Mesendoderm (in vitro differentiated cells): ENCODE results near the gene NCKAP1.

Experiments
- DNase-seq: peaks from one replicate; pipeline ENCODE4 v3.0.0; 2013
- H2AK5ac ChIP-seq: 2 replicates; pipeline ENCODE4 v1.6.1; 2013; ENCODE audit warnings: low read length, inconsistent platforms
- H2BK120ac ChIP-seq: 2 replicates; pipeline ENCODE4 v1.6.1; 2013; ENCODE audit warnings: low read depth, mild to moderate bottlenecking, low read length, moderate library complexity, mixed read lengths
- H2BK15ac ChIP-seq: replicated peaks from 2 replicates; pipeline ENCODE4 v1.6.1; 2013; ENCODE audit warnings: low read depth, mild to moderate bottlenecking, moderate library complexity
- H2BK5ac ChIP-seq: 2 replicates; pipeline ENCODE4 v1.6.1; 2013; ENCODE audit warnings: low read length, inconsistent platforms
- H3K18ac ChIP-seq: 2 replicates; pipeline ENCODE4 v1.6.1; 2013; ENCODE audit warnings: mild to moderate bottlenecking, low read length, mixed read lengths
- H3K23ac ChIP-seq: one replicate; pipeline ENCODE4 v1.6.1; 2013; ENCODE audit warnings: low read length
- H3K27ac ChIP-seq: 2 replicates; pipeline ENCODE4 v1.5.1; 2013; ENCODE audit warnings: low read depth, mild to moderate bottlenecking, inconsistent platforms, low read length, moderate library complexity
- H3K27me3 ChIP-seq: 2 replicates; pipeline ENCODE4 v1.6.1; 2013; ENCODE audit warnings: low read length, control low read depth, mild to moderate bottlenecking, inconsistent platforms; ENCODE audit not compliant: insufficient read depth, poor library complexity
- H3K36me3 ChIP-seq: 2 replicates; pipeline ENCODE4 v1.6.1; 2013; ENCODE audit warnings: low read length, inconsistent platforms; ENCODE audit not compliant: control insufficient read depth, insufficient read depth
- H3K4ac ChIP-seq: one replicate; pipeline ENCODE4 v1.6.1; 2013; ENCODE audit warnings: low read depth, mild to moderate bottlenecking, low read length, moderate library complexity
- H3K4me1 ChIP-seq: 2 replicates; pipeline ENCODE4 v1.6.1; 2013; ENCODE audit warnings: low read depth, low read length, inconsistent platforms; ENCODE audit not compliant: control insufficient read depth
- H3K4me2 ChIP-seq: 2 replicates; pipeline ENCODE4 v1.6.1; 2013; ENCODE audit warnings: low read length
- H3K4me3 ChIP-seq: 2 replicates; pipeline ENCODE4 v1.5.1; 2013; ENCODE audit warnings: mild to moderate bottlenecking, low read length
- H3K56ac ChIP-seq: one replicate; pipeline ENCODE4 v1.6.1; 2013; ENCODE audit warnings: low read length
- H3K79me1 ChIP-seq: 2 replicates; pipeline ENCODE4 v1.6.1; 2013; ENCODE audit warnings: low read length, inconsistent platforms
- H3K79me2 ChIP-seq: 2 replicates; pipeline ENCODE4 v1.6.1; 2013; ENCODE audit warnings: mild to moderate bottlenecking, low read length; ENCODE audit not compliant: control insufficient read depth, insufficient read depth
- H3K9ac ChIP-seq: 2 replicates; pipeline ENCODE4 v1.6.1; 2013; ENCODE audit warnings: low read length, inconsistent platforms
- H4K5ac ChIP-seq: one replicate; pipeline ENCODE4 v1.6.1; 2013; ENCODE audit warnings: low read length
- H4K8ac ChIP-seq: one replicate; pipeline ENCODE4 v1.6.1; 2013; ENCODE audit warnings: low read depth, mild to moderate bottlenecking, control low read depth, low read length, moderate library complexity
- WGBS: extraction: QIAGEN DNeasy Blood & Tissue Kit; methylation state at CpG from one replicate; pipeline ENCODE4 v1.1.7; 2013; ENCODE audit warnings: low lambda C conversion rate, missing lambda C conversion rate; ENCODE audit not compliant: insufficient coverage; ENCODE audit errors: extremely low coverage; 5-methylcytosine and 5-hydroxymethylcytosine counted together

NCKAP1 gene

DNA sequence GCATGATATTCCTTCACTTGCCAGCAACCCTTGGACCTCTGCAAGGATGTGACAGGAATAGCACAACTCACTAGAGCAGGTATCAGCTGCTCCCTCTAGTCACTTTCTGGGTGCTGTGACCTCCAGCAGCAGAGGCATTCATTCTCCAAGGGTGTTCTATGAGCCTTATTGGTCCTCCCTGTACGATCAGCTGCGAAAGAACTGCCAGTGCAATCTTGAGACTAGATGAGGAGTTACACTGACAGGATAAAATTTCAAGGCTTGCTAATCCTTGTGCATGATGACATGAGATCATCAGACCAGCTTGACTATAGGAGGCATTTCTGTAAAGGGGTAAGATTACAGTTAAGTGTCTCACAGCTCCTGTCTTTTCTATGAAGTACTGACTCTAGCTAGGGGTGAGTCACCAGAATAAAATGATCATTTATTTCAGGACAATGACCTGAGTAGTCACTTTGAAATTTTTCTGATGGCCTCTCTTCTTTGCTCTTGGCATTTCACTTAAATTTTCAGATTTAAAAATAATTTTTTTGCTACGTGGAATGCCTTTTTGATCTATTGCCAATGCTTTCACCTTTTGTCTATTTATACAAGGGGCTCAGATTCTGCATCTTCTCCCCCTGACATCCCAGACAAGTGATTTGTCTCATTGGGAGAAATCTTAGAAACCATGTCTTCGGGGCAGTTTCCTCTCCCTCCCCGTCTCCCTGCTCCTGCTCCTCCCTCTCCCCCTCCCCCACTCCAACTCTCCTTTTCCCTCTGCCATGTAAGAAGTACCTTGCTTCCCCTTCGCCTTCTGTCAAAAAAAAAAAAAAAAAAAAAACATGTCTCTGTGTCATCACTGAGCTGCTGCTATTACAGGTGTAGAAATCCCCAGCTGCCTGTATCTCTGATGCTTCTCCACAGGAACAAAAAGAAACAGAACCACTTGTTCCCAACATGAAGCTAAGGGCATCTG lies 122.6 kb downstream of the NCKAP1 start:
- H3K4me1 ChIP-seq, result peaks cover 2% of the 10 kb centered on the region
- no peak overlapping the region for H3K23ac ChIP-seq
- peak overlapping the region; percentile 17 for H3K27ac ChIP-seq
- H3K4ac ChIP-seq, result no peak overlapping the region
- no peak overlapping the region for H2BK15ac ChIP-seq
- peak; percentile 57 for DNase-seq
- no peak overlapping the region for H3K4me2 ChIP-seq
- no CpG with 5 or more reads among the region's 6 CpGs for WGBS
- H4K8ac ChIP-seq, result no peak overlapping the region
- H3K36me3 ChIP-seq, result no peaks in the 10 kb centered on the region
- H2AK5ac ChIP-seq, result no peak overlapping the region
- no peak overlapping the region for H3K56ac ChIP-seq
- no peak overlapping the region for H3K4me3 ChIP-seq
- H3K18ac ChIP-seq, result no peak overlapping the region
- H3K79me1 ChIP-seq, result no peaks in the 10 kb centered on the region
- no peak overlapping the region for H4K5ac ChIP-seq
- H2BK120ac ChIP-seq, result no peak overlapping the region
- H2BK5ac ChIP-seq, result no peak overlapping the region
- no peaks in the 10 kb centered on the region for H3K79me2 ChIP-seq
- no peaks in the 10 kb centered on the region for H3K27me3 ChIP-seq
- no peak overlapping the region for H3K9ac ChIP-seq

DNA sequence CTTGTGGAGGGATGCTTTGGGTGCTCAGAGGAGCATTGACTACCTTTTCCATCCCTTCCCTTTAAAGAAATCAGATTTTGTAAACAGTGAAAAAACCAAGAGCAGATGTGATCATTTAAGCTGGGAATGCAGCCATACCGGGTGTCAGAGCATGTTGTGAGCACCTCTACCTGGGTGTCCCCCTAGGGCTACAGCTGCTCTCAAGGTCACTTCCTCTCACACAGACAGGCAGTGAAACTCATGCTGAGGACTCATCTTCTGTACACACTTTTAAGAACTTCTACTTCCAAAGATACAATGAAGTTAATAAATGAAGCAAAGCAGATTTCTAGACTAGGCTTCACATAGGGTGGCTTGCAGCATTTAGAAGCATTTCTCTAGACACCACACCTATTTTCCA lies 123.4 kb downstream of the NCKAP1 start:
- Histone ChIP-seq H3K27me3 (no peaks in the 10 kb centered on the region), H3K79me1 (no peaks in the 10 kb centered on the region), H3K23ac (no peak overlapping the region), H3K36me3 (peaks cover 2% of the 10 kb centered on the region), H3K4me1 (peaks cover 2% of the 10 kb centered on the region), H2BK5ac (no peak overlapping the region), H3K4me3 (no peak overlapping the region), H2BK15ac (no peak overlapping the region), H3K27ac (no peak overlapping the region), H3K56ac (no peak overlapping the region), H4K5ac (no peak overlapping the region), H2BK120ac (no peak overlapping the region), H3K18ac (no peak overlapping the region), H2AK5ac (no peak overlapping the region), H3K4ac (no peak overlapping the region), H3K79me2 (no peaks in the 10 kb centered on the region), H4K8ac (no peak overlapping the region), H3K4me2 (no peak overlapping the region), H3K9ac (no peak overlapping the region)
- DNase-seq, result no peak
- WGBS, result no CpG with 5 or more reads among the region's 1 CpG

DNA sequence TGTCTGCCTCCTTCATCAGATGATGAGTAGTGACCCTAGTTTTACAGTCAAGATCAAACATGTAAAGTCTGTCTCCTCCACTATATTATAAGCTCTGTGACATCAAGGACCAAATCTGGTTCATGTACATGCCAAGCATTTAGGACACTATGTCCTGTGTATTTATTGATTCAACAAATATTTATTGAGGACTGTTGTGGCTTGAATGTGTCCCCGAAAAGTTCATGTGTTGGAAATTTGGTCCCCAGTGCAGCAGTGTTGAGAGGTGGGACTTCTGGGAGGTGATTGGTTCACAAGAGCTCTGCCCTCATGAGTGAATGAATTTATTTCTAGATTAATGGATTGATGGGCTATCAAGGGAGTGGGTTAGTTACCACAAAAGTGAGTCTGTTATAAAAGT lies 125.2 kb downstream of the NCKAP1 start:
- no peak overlapping the region for H2BK5ac ChIP-seq
- H2BK15ac ChIP-seq, result no peak overlapping the region
- no peak overlapping the region for H3K56ac ChIP-seq
- no peak overlapping the region for H4K8ac ChIP-seq
- no peak overlapping the region for H3K4me3 ChIP-seq
- no peak overlapping the region for H3K9ac ChIP-seq
- H3K79me1 ChIP-seq, result no peaks in the 10 kb centered on the region
- no peak overlapping the region for H2AK5ac ChIP-seq
- H3K4me2 ChIP-seq, result no peak overlapping the region
- WGBS, result no CpG with 5 or more reads among the region's 1 CpG
- H3K18ac ChIP-seq, result no peak overlapping the region
- no peak overlapping the region for H3K4ac ChIP-seq
- H3K23ac ChIP-seq, result peak overlapping the region; percentile 4
- peaks cover 2% of the 10 kb centered on the region for H3K36me3 ChIP-seq
- no peak overlapping the region for H2BK120ac ChIP-seq
- no peaks in the 10 kb centered on the region for H3K79me2 ChIP-seq
- no peaks in the 10 kb centered on the region for H3K27me3 ChIP-seq
- peaks cover 2% of the 10 kb centered on the region for H3K4me1 ChIP-seq
- no peak overlapping the region for H4K5ac ChIP-seq
- no peak overlapping the region for H3K27ac ChIP-seq
- no peak for DNase-seq

DNA sequence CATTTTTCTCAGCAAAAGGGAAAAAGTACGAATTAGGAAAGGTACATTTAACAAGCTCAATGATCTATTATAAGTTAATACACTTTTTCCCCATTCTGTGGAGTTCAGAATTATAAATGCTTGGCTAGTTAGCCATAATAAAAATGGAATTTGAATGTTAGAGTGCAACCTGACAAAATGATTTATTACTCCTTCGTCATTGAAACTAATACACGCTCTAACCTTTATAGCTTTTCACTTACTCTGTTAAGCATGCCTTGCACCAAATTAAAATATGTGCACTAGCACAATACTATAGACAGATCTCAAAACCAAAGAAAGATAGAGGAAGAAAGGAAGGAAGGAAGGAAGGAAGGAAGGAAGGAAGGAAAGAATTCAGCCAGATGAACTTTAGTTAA lies 125.7 kb downstream of the NCKAP1 start:
- Histone ChIP-seq H3K4me2 (no peak overlapping the region), H3K79me2 (no peaks in the 10 kb centered on the region), H3K79me1 (no peaks in the 10 kb centered on the region), H4K5ac (no peak overlapping the region), H3K27me3 (no peaks in the 10 kb centered on the region), H3K18ac (no peak overlapping the region), H2BK15ac (no peak overlapping the region), H2BK120ac (no peak overlapping the region), H3K4me3 (no peak overlapping the region), H4K8ac (no peak overlapping the region), H3K23ac (no peak overlapping the region), H3K9ac (no peak overlapping the region), H3K27ac (no peak overlapping the region), H2BK5ac (no peak overlapping the region), H3K4ac (no peak overlapping the region), H3K56ac (no peak overlapping the region), H2AK5ac (no peak overlapping the region), H3K4me1 (peaks cover 2% of the 10 kb centered on the region), H3K36me3 (peaks cover 2% of the 10 kb centered on the region)
- no CpG with 5 or more reads among the region's 3 CpGs for WGBS
- DNase-seq, result no peak

DNA sequence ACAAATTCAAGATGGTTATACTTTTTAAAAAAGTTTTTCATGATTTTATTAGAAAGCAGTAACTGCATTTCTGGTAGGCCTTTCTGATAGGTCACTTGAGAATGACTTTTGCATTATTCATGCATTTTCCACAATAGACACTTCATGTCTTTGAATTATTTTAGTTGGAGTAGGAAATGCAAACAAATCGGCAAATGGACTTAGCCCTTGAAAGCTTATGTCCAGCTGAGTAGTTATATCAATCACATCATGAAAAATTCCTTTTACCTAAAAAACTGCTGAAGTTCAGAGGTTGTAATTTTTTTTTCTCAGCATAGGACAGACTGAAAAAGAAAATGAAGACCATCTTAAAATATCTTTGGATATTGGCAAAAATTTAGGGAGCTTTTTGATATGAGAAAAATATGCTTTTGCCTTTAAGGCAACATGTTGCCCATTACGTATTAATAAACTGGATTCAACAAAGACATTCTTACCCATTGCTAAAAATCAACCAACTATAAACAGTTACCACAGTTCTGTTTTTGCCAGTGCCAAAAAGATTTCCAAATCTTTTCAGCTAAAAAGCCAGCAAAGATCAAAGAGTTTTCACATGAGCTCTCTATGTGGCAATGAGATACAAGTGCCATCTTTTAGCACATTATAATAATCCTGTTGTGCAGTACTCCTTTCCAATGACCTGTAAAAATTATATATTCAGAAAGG lies 126.3 kb downstream of the NCKAP1 start:
- H4K5ac ChIP-seq, result no peak overlapping the region
- H3K4me1 ChIP-seq, result peaks cover 2% of the 10 kb centered on the region
- no peaks in the 10 kb centered on the region for H3K27me3 ChIP-seq
- H3K36me3 ChIP-seq, result peaks cover 2% of the 10 kb centered on the region
- H3K18ac ChIP-seq, result no peak overlapping the region
- H3K4me2 ChIP-seq, result no peak overlapping the region
- no CpG with 5 or more reads among the region's 2 CpGs for WGBS
- no peak overlapping the region for H3K27ac ChIP-seq
- no peak overlapping the region for H4K8ac ChIP-seq
- no peak overlapping the region for H3K4me3 ChIP-seq
- no peak overlapping the region for H3K9ac ChIP-seq
- no peaks in the 10 kb centered on the region for H3K79me1 ChIP-seq
- H3K79me2 ChIP-seq, result no peaks in the 10 kb centered on the region
- H2AK5ac ChIP-seq, result no peak overlapping the region
- no peak overlapping the region for H2BK5ac ChIP-seq
- DNase-seq, result no peak
- no peak overlapping the region for H3K23ac ChIP-seq
- H2BK120ac ChIP-seq, result no peak overlapping the region
- H3K4ac ChIP-seq, result no peak overlapping the region
- H2BK15ac ChIP-seq, result no peak overlapping the region
- no peak overlapping the region for H3K56ac ChIP-seq
